ENCODE measurements around the gene SMG6. TPM values are rescaled to one million over a fixed set of nuclear protein-coding genes. Genes with fewer than 3 reads are reported as not detected.

SMG6 gene
- total RNA-seq, 1 experiment from 2014 or later, result 28.6 TPM

DNA sequence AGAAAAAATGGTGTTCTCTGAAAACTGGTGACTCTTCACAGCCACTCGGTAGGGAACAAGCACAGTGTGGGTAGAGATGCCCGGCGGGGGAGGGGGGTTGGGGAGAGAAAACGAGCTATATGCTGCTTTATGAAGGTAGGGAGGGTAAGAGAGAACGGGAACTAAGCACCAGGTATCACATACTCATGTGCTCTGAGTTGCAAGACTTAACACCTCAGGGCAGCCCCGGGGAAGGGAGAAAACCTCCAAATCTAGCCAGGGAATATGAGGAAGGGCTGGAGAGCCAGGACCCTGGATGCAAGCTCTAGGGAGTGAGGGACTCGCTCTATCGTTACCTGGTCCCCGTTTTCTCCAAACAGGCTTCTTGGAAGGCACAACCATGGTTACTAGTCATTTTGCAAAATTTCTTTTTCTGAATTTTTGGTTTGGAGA, 213.4 kb downstream of the SMG6 start:
- Histone ChIP-seq H3K27ac (ENCODE audit: insufficient read length, low read depth, low read length) (no peak overlapping the region), H2AFZ (ENCODE audit: low read length) (no peak overlapping the region), H3K27me3 (ENCODE audit: insufficient read depth, low read length) (no peaks in the 10 kb centered on the region), H3K4ac (ENCODE audit: low read depth, low read length) (no peak overlapping the region), H2BK5ac (ENCODE audit: insufficient read length, low read length) (no peak overlapping the region), H3K9ac (ENCODE audit: extremely low read depth, insufficient read length, low read length) (no peak overlapping the region), H2BK15ac (ENCODE audit: low read depth, low read length) (no peak overlapping the region), H2BK120ac (ENCODE audit: low read depth, low read length, poor library complexity, severe bottlenecking) (no peak overlapping the region), H3K4me1 (ENCODE audit: insufficient read depth, low read length) (peaks cover 6% of the 10 kb centered on the region; the same call in 1 of the 2 replicates), H4K20me1 (ENCODE audit: control insufficient read depth, insufficient read depth, insufficient read length) (no peaks in the 10 kb centered on the region), H2BK12ac (ENCODE audit: insufficient read length, low read depth, low read length) (no peak overlapping the region), H3K4me2 (ENCODE audit: insufficient read depth, insufficient read length, low read length) (no peak overlapping the region), H3K23ac (ENCODE audit: insufficient read length, low read depth, low read length) (no peak overlapping the region), H3K56ac (ENCODE audit: insufficient read length, low read depth, low read length) (no peak overlapping the region), H3T11ph (ENCODE audit: low read length) (no peak overlapping the region), H3K79me1 (ENCODE audit: insufficient read depth, low read depth, low read length, poor library complexity, severe bottlenecking) (no peaks in the 10 kb centered on the region), H4K8ac (replicated peaks; ENCODE audit: insufficient read length, low read depth, low read length) (no peak overlapping the region), H2BK20ac (ENCODE audit: low read depth, low read length, poor library complexity, severe bottlenecking) (no peak overlapping the region), H2AK5ac (ENCODE audit: insufficient read length, low read length) (no peak overlapping the region), H4K5ac (ENCODE audit: insufficient read length, low read depth, low read length) (no peak overlapping the region), H3K14ac (ENCODE audit: insufficient read depth, low read length) (no peak overlapping the region), H3K79me2 (ENCODE audit: insufficient read depth, low read length) (no peaks in the 10 kb centered on the region), H3K18ac (ENCODE audit: insufficient read length, low read depth, low read length) (no peak overlapping the region), H3K9me3 (ENCODE audit: control insufficient read depth, low read depth, low read length) (no peaks in the 10 kb centered on the region), H4K91ac (ENCODE audit: insufficient read length, low read depth, low read length) (no peak overlapping the region), H3K23me2 (ENCODE audit: insufficient read length, low read depth, low read length, poor library complexity, severe bottlenecking) (no peaks in the 10 kb centered on the region)
- WGBS (ENCODE audit: extremely low coverage, insufficient read length, low lambda C conversion rate), result no CpG with 5 or more reads among the region's 9 CpGs
- H3K27me3 Mint-ChIP-seq (ENCODE audit: low read depth), result no peaks in the 10 kb centered on the region
- no peaks in the 10 kb centered on the region for H3K9me3 Mint-ChIP-seq
- TF ChIP-seq CTCF (conservative IDR thresholded peaks at IDR 0.05), result no peak
- no peak for DNase-seq
- H3K27ac Mint-ChIP-seq, result peak overlapping the region in 1 of 3 experiments; percentile 61; a peak in 2 of 7 replicates
- peak overlapping the region in 1 of 2 experiments; percentile 30; a peak in 2 of 5 replicates for H3K4me3 Mint-ChIP-seq
- H3K4me1 Mint-ChIP-seq, result peaks cover 27 to 33% of the 10 kb centered on the region in 2 experiments
- H3K36me3 Mint-ChIP-seq (ENCODE audit: insufficient read depth in 1 of 3, low read depth in 3 of 3), result peaks cover 0 to 4% (median 0%) of the 10 kb centered on the region in 3 experiments; a peak in 1 of 7 replicates
